ENCODE results near the gene SBK2. TPM values are rescaled to one million over a fixed set of nuclear protein-coding genes. Genes with fewer than 3 reads are reported as not detected.
A peak's percentile ranks its signal among the peaks of the same experiment; 100 is the strongest.
"Not testable (repeated sequence)": the region's sequence is repeated elsewhere in the genome, so short reads cannot be mapped to it uniquely, and the experiment has no call there.

Gene SBK2
- total and polyA plus RNA-seq, 2 experiments from 2014 or later, result 5.3 to 6.8 TPM

DNA sequence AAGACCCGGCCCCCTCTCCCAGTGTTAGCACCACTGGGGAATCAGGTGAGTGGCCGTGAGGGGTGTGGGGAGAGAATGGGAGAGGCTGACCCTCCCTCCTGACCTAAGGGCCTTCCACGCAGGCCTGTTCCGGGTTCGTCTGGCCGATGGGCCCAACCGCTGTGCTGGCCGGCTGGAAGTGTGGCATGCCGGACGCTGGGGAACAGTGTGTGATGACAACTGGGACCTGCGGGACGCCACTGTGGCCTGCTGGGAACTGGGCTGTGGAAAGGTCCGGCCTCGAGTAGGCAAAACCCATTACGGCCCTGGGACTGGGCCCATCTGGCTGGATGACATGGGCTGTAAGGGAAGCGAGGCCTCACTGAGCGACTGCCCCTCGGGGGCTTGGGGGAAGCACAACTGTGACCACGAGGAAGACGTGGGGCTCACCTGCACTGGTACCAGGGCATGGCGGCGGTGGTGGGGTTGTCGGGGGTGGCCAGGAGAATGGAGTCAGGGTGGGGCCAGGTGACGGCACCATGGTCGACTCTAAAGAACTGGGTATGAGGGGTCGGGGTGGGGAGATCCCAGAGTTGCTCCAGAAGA, 36.5 kb downstream of the SBK2 start:
- Histone ChIP-seq H3K4me3 (no peak overlapping the region), H3K4me1 (ENCODE audit: low read depth) (no peaks in the 10 kb centered on the region)
- TF ChIP-seq, protein P1, sequence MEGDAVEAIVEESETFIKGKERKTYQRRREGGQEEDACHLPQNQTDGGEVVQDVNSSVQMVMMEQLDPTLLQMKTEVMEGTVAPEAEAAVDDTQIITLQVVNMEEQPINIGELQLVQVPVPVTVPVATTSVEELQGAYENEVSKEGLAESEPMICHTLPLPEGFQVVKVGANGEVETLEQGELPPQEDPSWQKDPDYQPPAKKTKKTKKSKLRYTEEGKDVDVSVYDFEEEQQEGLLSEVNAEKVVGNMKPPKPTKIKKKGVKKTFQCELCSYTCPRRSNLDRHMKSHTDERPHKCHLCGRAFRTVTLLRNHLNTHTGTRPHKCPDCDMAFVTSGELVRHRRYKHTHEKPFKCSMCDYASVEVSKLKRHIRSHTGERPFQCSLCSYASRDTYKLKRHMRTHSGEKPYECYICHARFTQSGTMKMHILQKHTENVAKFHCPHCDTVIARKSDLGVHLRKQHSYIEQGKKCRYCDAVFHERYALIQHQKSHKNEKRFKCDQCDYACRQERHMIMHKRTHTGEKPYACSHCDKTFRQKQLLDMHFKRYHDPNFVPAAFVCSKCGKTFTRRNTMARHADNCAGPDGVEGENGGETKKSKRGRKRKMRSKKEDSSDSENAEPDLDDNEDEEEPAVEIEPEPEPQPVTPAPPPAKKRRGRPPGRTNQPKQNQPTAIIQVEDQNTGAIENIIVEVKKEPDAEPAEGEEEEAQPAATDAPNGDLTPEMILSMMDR (IDR thresholded peaks at IDR 0.05; ENCODE audit: low read depth, low read length), result no peak

DNA sequence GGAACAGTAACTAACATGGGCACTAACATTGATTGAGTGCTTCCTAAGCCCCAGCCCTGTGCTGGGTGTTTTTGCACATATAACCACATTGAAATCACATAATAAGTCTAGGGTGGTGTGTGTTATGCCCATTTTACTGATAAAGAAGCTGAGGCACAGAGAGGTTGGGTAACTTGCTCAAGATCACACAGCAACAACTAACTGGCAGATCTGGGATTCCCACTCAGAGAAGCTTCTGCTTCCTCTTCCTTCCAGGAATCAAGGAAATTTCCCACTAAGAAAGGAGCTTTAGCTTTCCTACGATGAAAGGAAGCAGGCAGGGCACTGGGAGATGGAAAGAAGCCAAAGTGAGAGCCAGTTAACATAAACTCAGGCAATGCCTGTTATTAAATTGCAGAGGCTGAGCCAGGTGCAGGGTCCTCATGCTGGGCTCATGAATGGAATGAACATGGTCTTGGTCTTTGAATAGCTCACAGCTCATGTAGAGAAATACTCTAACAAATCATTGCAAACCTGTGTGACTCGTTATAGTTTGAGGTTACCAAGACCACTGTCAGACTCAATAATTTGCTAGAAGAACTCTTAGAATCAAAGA, 38.6 kb downstream of the SBK2 start:
- TF ChIP-seq, protein P1 (IDR thresholded peaks at IDR 0.05; ENCODE audit: low read depth, low read length), result no peak
- H3K27ac ChIP-seq, result no peak overlapping the region
- DNase-seq (ENCODE audit: low read depth in 1 of 2, low spot score in 1 of 2), result no peak

More for the DNA sequence above, 36.5 kb downstream of the SBK2 start:
- no peaks in the 10 kb centered on the region for H3K36me3 ChIP-seq
- H3K27me3 ChIP-seq, result peaks cover 4% of the 10 kb centered on the region
- no peak overlapping the region for H3K27ac ChIP-seq
- no peak for DNase-seq (ENCODE audit: low read depth in 1 of 2, low spot score in 1 of 2)
- no peaks in the 10 kb centered on the region for H3K9me3 ChIP-seq (ENCODE audit: low read depth)

DNA sequence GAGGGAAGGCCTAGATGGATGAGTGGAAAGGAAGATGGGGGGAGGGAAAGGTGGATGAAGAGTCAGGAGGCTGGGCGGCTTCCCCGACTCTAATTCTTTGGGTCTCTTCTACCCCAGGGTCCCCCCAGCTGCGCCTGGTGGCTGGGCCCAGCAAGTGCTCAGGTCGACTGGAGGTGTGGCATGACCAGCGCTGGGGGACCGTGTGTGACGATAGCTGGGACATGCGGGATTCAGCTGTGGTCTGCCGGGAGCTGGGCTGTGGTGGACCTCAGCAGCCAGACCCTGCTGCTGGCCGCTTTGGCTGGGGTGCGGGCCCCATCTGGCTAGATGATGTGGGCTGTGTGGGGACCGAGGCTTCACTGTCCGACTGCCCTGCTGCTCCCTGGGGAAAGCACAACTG, 39.2 kb downstream of the SBK2 start:
- Histone ChIP-seq H3K4me3 (no peak overlapping the region), H3K27me3 (no peaks in the 10 kb centered on the region), H3K36me3 (no peaks in the 10 kb centered on the region), H3K27ac (no peak overlapping the region), H3K9me3 (ENCODE audit: low read depth) (no peaks in the 10 kb centered on the region), H3K4me1 (ENCODE audit: low read depth) (no peaks in the 10 kb centered on the region)
- TF ChIP-seq, protein P1 (IDR thresholded peaks at IDR 0.05; ENCODE audit: low read depth, low read length), result no peak
- DNase-seq (ENCODE audit: low read depth in 1 of 2, low spot score in 1 of 2), result no peak

More for the DNA sequence above, 38.6 kb downstream of the SBK2 start:
- Histone ChIP-seq H3K27me3 (no peaks in the 10 kb centered on the region), H3K36me3 (no peaks in the 10 kb centered on the region), H3K4me3 (no peak overlapping the region), H3K4me1 (ENCODE audit: low read depth) (no peaks in the 10 kb centered on the region), H3K9me3 (ENCODE audit: low read depth) (no peaks in the 10 kb centered on the region)

DNA sequence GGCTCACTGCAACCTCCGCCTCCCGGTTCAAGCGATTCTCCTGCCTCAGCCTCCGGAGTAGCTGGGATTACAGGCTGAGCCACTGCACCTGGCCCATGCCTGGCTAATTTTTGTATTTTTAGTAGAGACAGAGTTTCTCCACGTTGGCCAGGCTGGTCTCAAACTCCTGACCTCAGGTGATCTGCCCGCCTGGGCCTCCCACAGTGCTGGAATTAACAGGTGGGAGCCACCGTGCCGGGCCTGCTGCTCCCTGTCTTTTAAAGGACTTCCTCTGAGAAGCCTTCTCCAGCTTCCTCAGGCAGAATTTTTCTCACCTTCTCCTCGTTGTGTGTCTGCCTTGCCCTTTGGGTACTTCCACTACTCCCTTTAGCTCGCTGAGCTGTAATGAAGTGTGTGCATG, 40.1 kb downstream of the SBK2 start:
- not testable (repeated sequence) for H3K4me3 ChIP-seq; H3K27me3 ChIP-seq; H3K9me3 ChIP-seq (ENCODE audit: low read depth); DNase-seq (ENCODE audit: low read depth in 1 of 2, low spot score in 1 of 2); H3K36me3 ChIP-seq; H3K4me1 ChIP-seq (ENCODE audit: low read depth); H3K27ac ChIP-seq

DNA sequence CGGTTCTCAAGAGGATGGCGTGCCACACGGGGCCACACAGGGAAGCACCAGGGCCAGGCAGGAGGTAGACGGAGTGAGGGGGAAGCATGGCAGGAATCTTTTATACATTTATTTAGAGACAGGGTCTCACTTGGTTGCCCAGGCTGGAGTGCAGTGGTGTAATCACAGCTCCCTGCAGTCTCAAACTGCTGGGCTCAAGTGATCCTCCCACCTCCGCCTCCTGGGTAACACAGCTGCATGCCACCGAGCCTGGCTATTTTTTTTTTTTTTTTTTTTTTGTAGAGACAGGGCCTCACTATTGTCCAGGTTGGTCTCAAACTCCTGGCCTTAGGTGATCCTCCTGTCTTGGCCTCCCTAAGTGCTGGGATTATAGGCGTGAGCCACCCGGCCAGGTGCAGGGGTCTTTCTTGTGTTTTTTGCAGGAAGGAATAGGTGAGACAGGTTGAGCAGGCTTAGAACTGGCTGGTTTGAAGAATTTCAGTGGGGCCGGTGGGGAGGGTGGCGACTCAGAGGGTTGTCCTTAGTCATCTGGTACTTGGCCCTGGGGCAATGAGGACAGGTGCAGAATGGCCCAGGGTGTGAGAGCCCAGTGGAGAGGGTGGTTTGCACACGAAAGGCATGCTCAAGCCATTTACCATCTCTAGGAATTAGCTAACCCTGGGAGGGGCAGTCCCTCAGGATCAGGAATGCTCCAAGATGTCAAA, 41.1 kb downstream of the SBK2 start:
- no peaks in the 10 kb centered on the region for H3K36me3 ChIP-seq
- DNase-seq (ENCODE audit: low read depth in 1 of 2, low spot score in 1 of 2), result no peak
- H3K4me1 ChIP-seq (ENCODE audit: low read depth), result no peaks in the 10 kb centered on the region
- H3K4me3 ChIP-seq, result no peak overlapping the region
- H3K27ac ChIP-seq, result no peak overlapping the region
- no peaks in the 10 kb centered on the region for H3K9me3 ChIP-seq (ENCODE audit: low read depth)
- no peaks in the 10 kb centered on the region for H3K27me3 ChIP-seq
- TF ChIP-seq, protein P1 (IDR thresholded peaks at IDR 0.05; ENCODE audit: low read depth, low read length), result no peak

DNA sequence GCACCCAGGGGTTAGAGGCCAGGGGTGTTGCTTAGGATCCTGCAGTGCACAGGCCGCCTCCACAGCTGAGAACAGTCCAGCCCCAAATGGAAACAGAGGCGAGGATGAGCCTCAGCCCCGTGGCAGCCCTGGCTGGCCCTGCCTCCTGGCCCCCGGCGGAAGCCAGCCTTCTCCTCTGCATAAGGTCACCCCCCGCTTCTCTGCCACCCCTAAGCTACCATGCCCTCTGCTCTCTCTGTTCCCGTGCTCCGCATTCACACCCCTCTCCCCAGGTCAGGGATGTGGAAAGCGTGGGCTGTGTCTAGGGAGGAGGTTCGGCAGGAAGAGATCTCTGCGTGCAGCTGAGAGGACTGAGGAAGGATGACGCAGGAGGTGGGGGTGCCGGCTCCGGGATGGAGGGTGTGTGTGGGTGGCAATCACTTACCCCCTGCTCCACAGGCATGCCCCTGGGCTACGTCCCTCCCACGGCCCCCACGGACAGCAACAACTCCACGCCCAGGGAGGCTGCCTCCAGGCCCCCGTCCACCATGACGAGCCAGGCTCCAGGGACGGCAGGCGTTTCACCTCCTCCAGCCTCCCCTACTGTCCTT, 42.7 kb downstream of the SBK2 start:
- no peaks in the 10 kb centered on the region for H3K9me3 ChIP-seq (ENCODE audit: low read depth)
- no peaks in the 10 kb centered on the region for H3K36me3 ChIP-seq
- peak in 1 of 2 donors; percentile 94 for DNase-seq (ENCODE audit: low read depth in 1 of 2, low spot score in 1 of 2)
- no peak overlapping the region for H3K4me3 ChIP-seq
- TF ChIP-seq, protein P1 (IDR thresholded peaks at IDR 0.05; ENCODE audit: low read depth, low read length), result no peak
- no peaks in the 10 kb centered on the region for H3K4me1 ChIP-seq (ENCODE audit: low read depth)
- no peak overlapping the region for H3K27ac ChIP-seq
- no peaks in the 10 kb centered on the region for H3K27me3 ChIP-seq

All from cardiac muscle cell (in vitro differentiated cells and primary cell).